ENCODE data around the gene RAD51B.

RAD51B gene

GRCh38 chr14:68592948-68593556 lies 773.5 kb downstream of the RAD51B start:
- no peak for DNase-seq

- no peak for DNase-seq
Measured at GRCh38 chr14:68593806-68594536, 774.4 kb downstream of the RAD51B start.

- no peak for DNase-seq
Measured at GRCh38 chr14:68594737-68595380, 775.3 kb downstream of the RAD51B start.

GRCh38 chr14:68596211-68596610 lies 776.6 kb downstream of the RAD51B start:
- DNase-seq: no peak

- DNase-seq: no peak
Measured at GRCh38 chr14:68596701-68597100, 777.1 kb downstream of the RAD51B start.

GRCh38 chr14:68598089-68598488 lies 778.5 kb downstream of the RAD51B start:
- no peak for DNase-seq

- no peak for DNase-seq
Measured at GRCh38 chr14:68598621-68599447, 779.3 kb downstream of the RAD51B start.

GRCh38 chr14:68599896-68600610 lies 780.5 kb downstream of the RAD51B start:
- no peak for DNase-seq

GRCh38 chr14:68602507-68602906 lies 782.9 kb downstream of the RAD51B start:
- no peak for DNase-seq

- no peak for DNase-seq
Measured at GRCh38 chr14:68603533-68604360, 784.2 kb downstream of the RAD51B start.

GRCh38 chr14:68604361-68604730 lies 784.8 kb downstream of the RAD51B start:
- DNase-seq: no peak

GRCh38 chr14:68604822-68605221 lies 785.2 kb downstream of the RAD51B start:
- no peak for DNase-seq

GRCh38 chr14:68606176-68606575 lies 786.6 kb downstream of the RAD51B start:
- no peak for DNase-seq

GRCh38 chr14:68606644-68607043 lies 787.1 kb downstream of the RAD51B start:
- no peak for DNase-seq

- DNase-seq: no peak
Measured at GRCh38 chr14:68607081-68607866, 787.7 kb downstream of the RAD51B start.

GRCh38 chr14:68607867-68608573 lies 788.4 kb downstream of the RAD51B start:
- no peak for DNase-seq

- DNase-seq: no peak
Measured at GRCh38 chr14:68608574-68608962, 789.0 kb downstream of the RAD51B start.

- DNase-seq: no peak
Measured at GRCh38 chr14:68609012-68609411, 789.4 kb downstream of the RAD51B start.

GRCh38 chr14:68610251-68610793 lies 790.7 kb downstream of the RAD51B start:
- no peak for DNase-seq

- no peak for DNase-seq
Measured at GRCh38 chr14:68611599-68611998, 792.0 kb downstream of the RAD51B start.

All from DMS 273 treated with DMSO at 0.1 percent for 48 hours (cell line).